KMS-11 (cell line): ENCODE measurements around the gene NCAM2.

Experiments
- H2AFZ ChIP-seq: fragments of 200-600 bp; sonication (generic); 2 replicates; pipeline ENCODE4 v1.6.1; 2016; ENCODE audit warnings: antibody characterized with exemption, mixed run types, low read depth
- H3K27ac ChIP-seq: fragments of 200-600 bp; sonication (generic); 2 replicates; pipeline ENCODE4 v1.6.1; 2016; ENCODE audit warnings: mild to moderate bottlenecking, mixed run types
- H3K27me3 ChIP-seq: fragments of 200-600 bp; sonication (generic); 2 replicates; pipeline ENCODE4 v1.6.1; 2017; ENCODE audit warnings: mild to moderate bottlenecking, low read depth, mixed run types, moderate library complexity; ENCODE audit not compliant: insufficient read depth
- H3K36me3 ChIP-seq: fragments of 200-600 bp; sonication (generic); 2 replicates; pipeline ENCODE4 v1.6.1; 2017; ENCODE audit warnings: mild to moderate bottlenecking, mixed run types; ENCODE audit not compliant: insufficient read depth
- H3K4me1 ChIP-seq: fragments of 200-600 bp; sonication (generic); 2 replicates; pipeline ENCODE4 v1.6.1; 2016; ENCODE audit warnings: mild to moderate bottlenecking, low read depth, mixed run types; ENCODE audit not compliant: poor library complexity, severe bottlenecking
- H3K4me2 ChIP-seq: fragments of 200-600 bp; sonication (generic); 2 replicates; pipeline ENCODE4 v1.7.0; 2016; ENCODE audit warnings: mild to moderate bottlenecking, mixed run types
- H3K4me3 ChIP-seq: fragments of 200-600 bp; sonication (generic); IDR thresholded peaks from 2 replicates; pipeline ENCODE4 v1.6.1; 2017; ENCODE audit warnings: low read depth, low read length, mixed read lengths; ENCODE audit not compliant: insufficient read depth
- H3K79me2 ChIP-seq: fragments of 200-600 bp; sonication (generic); 2 replicates; pipeline ENCODE4 v1.6.1; 2016; ENCODE audit warnings: low read depth, mixed run types; ENCODE audit not compliant: insufficient read depth
- H3K9ac ChIP-seq: fragments of 200-600 bp; sonication (generic); 2 replicates; pipeline ENCODE4 v1.6.1; 2016; ENCODE audit warnings: mild to moderate bottlenecking, mixed run types
- H4K20me1 ChIP-seq: fragments of 200-600 bp; sonication (generic); 2 replicates; pipeline ENCODE4 v1.6.1; 2016; ENCODE audit warnings: mild to moderate bottlenecking, mixed run types; ENCODE audit not compliant: insufficient read depth
- TF ChIP-seq, protein P1 (sequence below): fragments of 200-600 bp; sonication (generic); conservative IDR thresholded peaks from 2 replicates; pipeline ENCODE4 v1.6.1; 2017; ENCODE audit warnings: low read depth, mild to moderate bottlenecking, antibody characterized with exemption, low read length, moderate library complexity, mixed read lengths

NCAM2 gene

GRCh38 chr21:21406921-21407320 is 408.7 kb downstream of the NCAM2 start:
- Histone ChIP-seq H3K4me1 (no peaks in the 10 kb centered on the region), H2AFZ (no peak overlapping the region), H4K20me1 (no peaks in the 10 kb centered on the region), H3K27me3 (no peaks in the 10 kb centered on the region), H3K36me3 (no peaks in the 10 kb centered on the region), H3K27ac (no peak overlapping the region), H3K4me3 (no peak overlapping the region), H3K79me2 (no peaks in the 10 kb centered on the region), H3K4me2 (no peak overlapping the region), H3K9ac (no peak overlapping the region)
- TF ChIP-seq, protein P1, sequence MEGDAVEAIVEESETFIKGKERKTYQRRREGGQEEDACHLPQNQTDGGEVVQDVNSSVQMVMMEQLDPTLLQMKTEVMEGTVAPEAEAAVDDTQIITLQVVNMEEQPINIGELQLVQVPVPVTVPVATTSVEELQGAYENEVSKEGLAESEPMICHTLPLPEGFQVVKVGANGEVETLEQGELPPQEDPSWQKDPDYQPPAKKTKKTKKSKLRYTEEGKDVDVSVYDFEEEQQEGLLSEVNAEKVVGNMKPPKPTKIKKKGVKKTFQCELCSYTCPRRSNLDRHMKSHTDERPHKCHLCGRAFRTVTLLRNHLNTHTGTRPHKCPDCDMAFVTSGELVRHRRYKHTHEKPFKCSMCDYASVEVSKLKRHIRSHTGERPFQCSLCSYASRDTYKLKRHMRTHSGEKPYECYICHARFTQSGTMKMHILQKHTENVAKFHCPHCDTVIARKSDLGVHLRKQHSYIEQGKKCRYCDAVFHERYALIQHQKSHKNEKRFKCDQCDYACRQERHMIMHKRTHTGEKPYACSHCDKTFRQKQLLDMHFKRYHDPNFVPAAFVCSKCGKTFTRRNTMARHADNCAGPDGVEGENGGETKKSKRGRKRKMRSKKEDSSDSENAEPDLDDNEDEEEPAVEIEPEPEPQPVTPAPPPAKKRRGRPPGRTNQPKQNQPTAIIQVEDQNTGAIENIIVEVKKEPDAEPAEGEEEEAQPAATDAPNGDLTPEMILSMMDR = no peak

GRCh38 chr21:21412096-21412495 is 413.9 kb downstream of the NCAM2 start:
- Histone ChIP-seq H3K4me2 (no peak overlapping the region), H3K4me3 (no peak overlapping the region), H3K4me1 (no peaks in the 10 kb centered on the region), H3K27ac (no peak overlapping the region), H2AFZ (no peak overlapping the region), H3K79me2 (no peaks in the 10 kb centered on the region), H3K36me3 (no peaks in the 10 kb centered on the region), H3K9ac (no peak overlapping the region), H3K27me3 (no peaks in the 10 kb centered on the region), H4K20me1 (no peaks in the 10 kb centered on the region)
- TF ChIP-seq, protein P1 = no peak

GRCh38 chr21:21415741-21416140 is 417.5 kb downstream of the NCAM2 start:
- no peaks in the 10 kb centered on the region for H3K4me1 ChIP-seq

GRCh38 chr21:21434944-21435343 is 436.7 kb downstream of the NCAM2 start:
- H2AFZ ChIP-seq = no peak overlapping the region
- no peaks in the 10 kb centered on the region for H4K20me1 ChIP-seq
- no peak overlapping the region for H3K4me2 ChIP-seq
- H3K9ac ChIP-seq = no peak overlapping the region
- no peak overlapping the region for H3K27ac ChIP-seq
- no peaks in the 10 kb centered on the region for H3K36me3 ChIP-seq
- H3K79me2 ChIP-seq = no peaks in the 10 kb centered on the region
- no peaks in the 10 kb centered on the region for H3K27me3 ChIP-seq
- TF ChIP-seq, protein P1 = no peak
- H3K4me3 ChIP-seq = no peak overlapping the region
- H3K4me1 ChIP-seq = no peaks in the 10 kb centered on the region

More at GRCh38 chr21:21415741-21416140, 417.5 kb downstream of the NCAM2 start:
- Histone ChIP-seq H3K4me3 (no peak overlapping the region), H3K36me3 (no peaks in the 10 kb centered on the region), H3K27ac (no peak overlapping the region), H2AFZ (no peak overlapping the region), H3K79me2 (no peaks in the 10 kb centered on the region), H3K9ac (no peak overlapping the region), H3K27me3 (no peaks in the 10 kb centered on the region), H3K4me2 (no peak overlapping the region), H4K20me1 (no peaks in the 10 kb centered on the region)
- TF ChIP-seq, protein P1 = no peak
